ENCODE measurements around the gene TJAP1. TPM values are rescaled to one million over a fixed set of nuclear protein-coding genes. Genes with fewer than 3 reads are reported as not detected.

Gene TJAP1
- total and polyA plus RNA-seq, 2 of the 8 experiments (the other 6 are each of a cell fraction or from before 2014, with no cell fraction given) = 30.7 to 40.4 TPM

- H3K79me2 ChIP-seq (ENCODE audit: control insufficient read depth in 1 of 2, insufficient read depth in 2 of 2, low read length in 2 of 2) = no peaks in the 10 kb centered on the region
- H3K79me1 ChIP-seq (ENCODE audit: low read depth, low read length) = no peaks in the 10 kb centered on the region
- no peak overlapping the region for H3K56ac ChIP-seq (replicated peaks; ENCODE audit: insufficient read length, low read depth, low read length)
- FAIRE-seq = no peak
- no peak overlapping the region for H2BK15ac ChIP-seq (ENCODE audit: low read length)
- POLR2A ChIA-PET (ENCODE audit: partially characterized antibody) = interaction anchor here (0.7 to 2.2 kb wide), 2 partner anchors 9 to 57 kb away, joined by 3 to 11 read pairs; no protein-coding TSS in a partner anchor
- no peak overlapping the region for H3K9ac ChIP-seq (replicated peaks in 1 of 4; ENCODE audit: extremely low read depth in 1 of 4, low read depth in 3 of 4, low read length in 3 of 4)
- CTCF ChIA-PET (ENCODE audit: partially characterized antibody) = interaction anchor here (0.6 to 3.5 kb wide), 7 partner anchors 14 to 64 kb away, joined by 3 to 16 read pairs (median 4); no protein-coding TSS in a partner anchor
- no peaks in the 10 kb centered on the region for H3K27me3 ChIP-seq (replicated peaks in 1 of 4; ENCODE audit: control insufficient read depth in 3 of 4, extremely low read depth in 1 of 4, insufficient read depth in 3 of 4, low read length in 3 of 4)
- H4K8ac ChIP-seq (ENCODE audit: extremely low read depth, insufficient read depth, low read length) = no peak overlapping the region; the same call in 1 of the 2 replicates
- no peak overlapping the region for H2AK5ac ChIP-seq (ENCODE audit: low read depth, low read length)
- no peak overlapping the region for H2AFZ ChIP-seq (ENCODE audit: low read length)
- no peak overlapping the region for H2BK12ac ChIP-seq (ENCODE audit: low read depth, low read length)
- no peak overlapping the region for H3K14ac ChIP-seq (ENCODE audit: insufficient read length)
- H4K91ac ChIP-seq (replicated peaks; ENCODE audit: insufficient read length, low read length) = no peak overlapping the region
- no peak overlapping the region for H3K23ac ChIP-seq (ENCODE audit: insufficient read length)
- H3K27ac ChIP-seq (ENCODE audit: low read depth, low read length) = no peak overlapping the region
- no peak overlapping the region for H2BK5ac ChIP-seq (ENCODE audit: low read depth, low read length)
- H2BK120ac ChIP-seq (replicated peaks; ENCODE audit: low read depth, low read length) = no peak overlapping the region
- no peak overlapping the region for H3K4me3 ChIP-seq (ENCODE audit: extremely low read depth in 1 of 4, insufficient read depth in 2 of 4, low read depth in 3 of 4, low read length in 4 of 4)
- DNase-seq (ENCODE audit: low read depth in 1 of 2, low spot score in 2 of 2) = no peak
- no peak overlapping the region for H2BK20ac ChIP-seq (ENCODE audit: low read length)
- H3K9me3 ChIP-seq (ENCODE audit: insufficient read depth in 2 of 2, low read depth in 1 of 2, low read length in 1 of 2) = no peaks in the 10 kb centered on the region
- H4K20me1 ChIP-seq (replicated peaks in 1 of 2; ENCODE audit: control insufficient read depth in 1 of 2, insufficient read depth in 2 of 2, low read length in 2 of 2) = peaks cover 0 to 5% of the 10 kb centered on the region in 2 experiments
- 92% methylated on average over 14 of the region's 14 CpGs; no CpG with 5 or more reads in 1 of the 2 experiments for WGBS, 2 experiments (ENCODE audit: extremely low coverage in 1 of 2, insufficient coverage in 1 of 2, insufficient read length in 1 of 2, insufficient replicate concordance in 2 of 2, low coverage in 1 of 2, low lambda C conversion rate in 2 of 2, missing lambda C conversion rate in 1 of 2)
- H3K4me2 ChIP-seq (ENCODE audit: insufficient read depth in 1 of 2, low read depth in 2 of 2, low read length in 2 of 2) = no peak overlapping the region
- no peak overlapping the region for H3K4ac ChIP-seq (replicated peaks; ENCODE audit: insufficient read length, low read depth, low read length)
- H3K36me3 ChIP-seq (ENCODE audit: control insufficient read depth in 2 of 4, insufficient read depth in 4 of 4, low read length in 3 of 4) = peaks cover 0 to 25% (median 11%) of the 10 kb centered on the region in 4 experiments; a peak in 5 of 8 replicates
- H4K5ac ChIP-seq (ENCODE audit: insufficient read length, low read depth, low read length) = no peak overlapping the region
- no peaks in the 10 kb centered on the region for H3K4me1 ChIP-seq (replicated peaks in 1 of 4; ENCODE audit: control insufficient read depth in 3 of 4, insufficient read depth in 4 of 4, low read length in 3 of 4)
- H3K18ac ChIP-seq (ENCODE audit: extremely low read depth, low read length) = no peak overlapping the region
- H3K23me2 ChIP-seq (ENCODE audit: low read depth, low read length) = no peaks in the 10 kb centered on the region
- no peak for TF ChIP-seq USF2 (IDR thresholded peaks at IDR 0.05; ENCODE audit: low read length)
- TF ChIP-seq RBBP5 (IDR thresholded peaks at IDR 0.05; ENCODE audit: borderline replicate concordance, low read depth, low read length) = no peak
- no peak for TF ChIP-seq NANOG (IDR thresholded peaks at IDR 0.05; ENCODE audit: insufficient read depth, low read depth, low read length, poor library complexity, severe bottlenecking)
- no peak for TF ChIP-seq BRCA1 (IDR thresholded peaks at IDR 0.05; ENCODE audit: low read depth, low read length)
- no peak for TF ChIP-seq RXRA (IDR thresholded peaks at IDR 0.05; ENCODE audit: insufficient read depth, low read depth, low read length)
- TF ChIP-seq YY1 (IDR thresholded peaks at IDR 0.05; ENCODE audit: low read depth, low read length) = no peak
- no peak for TF ChIP-seq SUZ12 (IDR thresholded peaks at IDR 0.05; ENCODE audit: low read length)
- TF ChIP-seq EGR1 (IDR thresholded peaks at IDR 0.05; ENCODE audit: borderline replicate concordance, low read depth, low read length) = no peak
- TF ChIP-seq TEAD4 (IDR thresholded peaks at IDR 0.05; ENCODE audit: low read depth, low read length) = no peak
- no peak for TF ChIP-seq JUN (IDR thresholded peaks at IDR 0.05; ENCODE audit: low read depth, low read length)
- no peak for TF ChIP-seq FOSL1 (IDR thresholded peaks at IDR 0.05; ENCODE audit: insufficient read depth, low read depth, low read length)
- TF ChIP-seq SP2 (IDR thresholded peaks at IDR 0.05; ENCODE audit: low read length) = no peak
- TF ChIP-seq EZH2 (IDR thresholded peaks at IDR 0.05; ENCODE audit: low read depth, low read length, severe bottlenecking) = no peak
Observed at GRCh38 chr6:43442935-43443334, 34.4 kb upstream of the TJAP1 start.

All from H1 (cell line).